GM10847 (cell line): ENCODE data around the gene OR52D1.

Experiments used
- POLR2A ChIP-seq: IDR thresholded peaks from 2 replicates; pipeline ENCODE4 v1.6.1; 2011; ENCODE audit not compliant: insufficient read length; ENCODE audit errors: extremely low read depth

Gene OR52D1

DNA sequence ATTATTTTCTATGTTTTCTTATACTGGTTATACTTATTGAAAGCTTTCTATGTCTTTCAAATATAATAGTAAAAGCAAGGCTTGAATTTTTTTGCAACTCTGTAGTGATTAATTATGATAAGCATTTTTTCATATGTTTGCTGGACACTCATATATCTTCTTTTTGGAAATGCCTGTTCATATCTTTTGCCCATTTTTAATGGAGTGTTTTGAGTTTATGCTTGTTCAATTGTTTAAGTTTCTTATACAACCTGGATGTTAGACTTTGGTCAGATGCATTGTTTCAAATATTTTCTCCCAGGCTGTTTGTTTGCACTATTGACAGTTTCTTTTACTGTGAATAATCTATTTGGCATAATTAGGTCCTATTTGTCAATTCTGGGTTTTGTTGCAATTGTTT lies 48.0 kb downstream of the OR52D1 start:
- TF ChIP-seq POLR2A, result no peak
